Nasal cavity respiratory epithelium epithelial cell of viscerocranial mucosa (primary cell): ENCODE data around the gene SPATA20. TPM values are rescaled to one million over a fixed set of nuclear protein-coding genes. Genes with fewer than 3 reads are reported as not detected.

Experiments
- total RNA-seq: library from RNA; depleted of rRNA; stranded (reverse); fragments of >200 nt; gene quantifications from 2 replicates; pipeline ENCODE4 v1.2.3, GENCODE V29; 2014

SPATA20 gene
- total RNA-seq = 18.5 and 27.8 TPM in 2 replicates

DNA sequence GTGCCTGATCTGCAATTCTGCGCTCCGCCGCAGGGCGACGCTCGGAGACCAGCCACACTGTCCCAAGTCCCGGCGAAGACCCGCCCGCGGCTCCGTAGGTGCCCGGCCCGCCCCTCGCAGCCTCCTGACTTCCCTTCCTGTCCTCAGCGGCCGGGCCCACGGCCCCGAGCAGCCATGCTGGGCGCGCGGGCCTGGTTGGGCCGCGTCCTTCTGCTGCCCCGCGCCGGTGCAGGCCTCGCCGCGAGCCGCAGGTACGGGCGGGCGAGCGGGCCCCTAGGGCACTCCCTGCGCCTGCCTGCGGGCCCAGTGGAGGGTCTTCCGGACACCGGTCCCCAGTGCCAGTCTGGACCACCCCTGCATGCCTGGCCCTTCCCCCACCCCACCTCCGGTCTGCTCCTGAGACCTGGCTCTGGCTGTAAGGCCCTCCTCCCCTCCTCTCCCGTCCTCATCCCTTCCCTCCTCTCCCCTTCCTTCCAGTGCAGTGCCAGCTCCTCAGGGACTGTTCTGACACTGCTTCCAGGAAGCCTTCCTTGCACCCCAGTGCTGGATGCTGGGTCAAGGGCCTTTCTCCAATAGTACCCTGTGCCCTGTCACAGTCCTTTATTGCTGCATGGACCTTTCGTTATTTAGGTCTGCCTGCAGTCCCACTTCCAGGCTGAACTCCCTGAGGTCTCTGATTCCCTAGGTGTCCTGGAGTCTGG is at the start of gene SPATA20:
TSS of gene SPATA20 (plus strand) at position 140 of the 701 bp plus-strand sequence. CDS start at position 175, 35 bp downstream.

DNA sequence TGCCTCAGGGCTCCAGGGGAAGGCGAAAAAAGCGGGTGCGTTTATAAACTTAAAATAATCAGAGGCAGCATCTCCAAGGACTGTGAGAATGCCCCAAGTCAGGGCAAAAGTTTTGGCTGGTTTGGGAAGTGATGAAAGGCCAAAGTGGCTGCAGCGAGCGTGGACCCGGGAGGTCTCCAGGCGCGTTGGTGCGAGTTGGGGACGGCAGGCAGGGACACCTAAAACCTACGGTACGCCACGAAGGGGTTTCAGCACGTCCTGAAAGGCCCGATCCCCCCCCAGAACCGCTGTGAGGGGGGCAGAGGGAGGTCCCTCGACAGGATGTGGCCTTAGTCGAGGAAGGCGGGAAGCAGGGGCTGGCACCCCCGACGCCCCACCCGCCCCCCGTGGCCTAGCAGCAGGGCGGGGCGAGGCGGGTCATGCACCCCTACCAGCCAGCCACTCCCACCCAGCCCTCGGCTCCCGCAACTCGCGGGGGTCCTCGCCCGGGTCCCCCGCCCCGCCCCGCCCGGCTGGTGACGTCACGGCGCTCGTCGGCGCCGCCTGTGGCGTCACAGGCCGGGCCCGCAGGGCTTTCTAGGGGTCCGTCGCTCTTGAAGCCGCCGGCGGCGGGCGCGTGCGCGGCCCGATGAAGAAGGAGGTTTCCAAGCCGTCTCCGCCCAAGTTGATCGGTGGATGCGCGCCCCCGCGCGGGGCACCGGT is 39.0 kb upstream of the SPATA20 start, which contains the start of gene MYCBPAP:
TSS of gene MYCBPAP (plus strand) at position 569 of the 702 bp plus-strand sequence. CDS start 236 bp downstream, outside the sequence.

DNA sequence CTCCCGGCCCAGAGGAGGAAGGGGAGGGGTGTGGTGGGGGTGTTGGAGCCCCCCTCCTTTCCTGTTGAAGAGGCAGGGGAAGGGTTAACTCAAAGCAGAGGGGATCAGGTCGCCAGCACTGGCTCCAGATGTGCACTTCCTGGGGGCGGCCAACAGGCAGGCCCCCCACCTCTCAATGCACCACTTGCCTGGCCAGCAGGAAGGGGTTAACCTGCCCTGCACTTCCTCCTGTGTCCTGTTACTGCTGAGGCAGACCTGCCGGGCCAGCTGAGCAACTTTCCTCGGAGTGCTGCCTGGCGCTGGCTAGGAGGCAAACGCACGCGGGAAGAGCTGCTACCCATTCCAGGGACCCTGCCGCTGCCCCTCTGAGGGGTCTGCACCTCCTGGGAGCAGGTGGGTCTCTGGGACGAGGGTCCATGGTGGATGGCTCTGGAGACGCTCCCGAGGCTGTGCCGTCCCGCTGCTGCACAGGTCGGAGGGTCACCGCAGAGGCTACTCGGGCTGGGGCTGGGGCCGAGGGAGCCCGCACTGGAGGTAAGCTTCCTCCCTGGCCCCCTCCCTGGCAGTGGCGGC is 14.4 kb upstream of the SPATA20 start, which contains the start of gene EPN3:
TSS of gene EPN3 (plus strand) at position 284 of the 573 bp plus-strand sequence. CDS start 3,822 bp downstream, outside the sequence.

DNA sequence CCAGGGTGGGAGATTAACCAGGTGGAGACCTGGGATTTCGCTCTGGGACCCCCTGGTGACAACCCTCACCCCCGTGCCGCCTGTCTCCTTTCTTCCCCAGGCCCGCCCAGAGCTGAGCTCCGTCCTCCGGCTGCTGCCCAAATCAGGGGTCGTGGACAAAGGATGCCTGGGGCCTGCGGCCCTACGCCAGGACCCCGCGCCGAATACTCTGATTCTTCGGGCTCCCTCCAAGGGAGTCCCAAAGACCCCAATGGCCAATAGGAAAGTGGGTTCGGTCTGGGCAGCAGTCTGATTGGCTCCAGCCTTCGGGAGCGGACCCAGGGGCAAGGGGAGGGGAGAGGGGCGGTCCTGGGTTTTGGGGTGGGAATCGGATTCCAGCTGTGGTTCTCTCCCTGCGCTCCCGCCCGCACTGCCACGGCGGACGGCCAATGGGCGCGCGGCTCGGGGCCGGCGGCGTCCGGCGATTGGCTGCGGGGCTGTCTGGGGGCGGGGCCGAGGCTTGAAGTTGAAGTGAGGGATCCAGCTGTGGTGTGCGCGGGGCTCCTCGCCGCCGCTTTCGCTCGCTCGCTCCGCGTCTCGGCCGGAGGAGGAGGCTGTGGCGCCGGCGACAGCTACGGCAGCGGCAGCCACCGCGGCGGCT is 13.3 kb downstream of the SPATA20 start, which contains the start of gene CACNA1G:
TSS of gene CACNA1G (plus strand) at position 531 of the 640 bp plus-strand sequence. CDS start 745 bp downstream, outside the sequence.

Other genes with a start within 250 kb of the SPATA20 start
- gene XYLT2, start 201.0 kb upstream of the SPATA20 start, total RNA-seq = 27.0 and 48.4 TPM in 2 replicates
- gene MRPL27, start 174.0 kb upstream of the SPATA20 start, total RNA-seq = 36.1 and 78.3 TPM in 2 replicates
- 0.14 and 0.68 TPM in 2 replicates for gene EME1, start 173.9 kb upstream of the SPATA20 start, total RNA-seq
- 210 and 309 TPM in 2 replicates for gene LRRC59, start 149.7 kb upstream of the SPATA20 start, total RNA-seq
- 14.4 and 37.2 TPM in 2 replicates for gene ACSF2, start 121.0 kb upstream of the SPATA20 start, total RNA-seq
- not detected in 2 replicates for gene CHAD, start 78.3 kb upstream of the SPATA20 start, total RNA-seq
- gene RSAD1, start 68.3 kb upstream of the SPATA20 start, total RNA-seq = 12.1 and 21.2 TPM in 2 replicates
- gene MYCBPAP, start 38.7 kb upstream of the SPATA20 start, total RNA-seq = under 0.01 and 0.28 TPM in 2 replicates
- gene EPN3, start 14.4 kb upstream of the SPATA20 start, total RNA-seq = 4.1 and 20.9 TPM in 2 replicates
- gene CACNA1G, start 13.5 kb downstream of the SPATA20 start, total RNA-seq = not detected in 2 replicates
- gene ABCC3, start 87.7 kb downstream of the SPATA20 start, total RNA-seq = 18.1 and 27.3 TPM in 2 replicates
- gene ANKRD40, start 160.7 kb downstream of the SPATA20 start, total RNA-seq = 29.7 and 30.0 TPM in 2 replicates
- gene LUC7L3, start 172.4 kb downstream of the SPATA20 start, total RNA-seq = 17.1 and 28.7 TPM in 2 replicates
- gene ANKRD40CL, start 220.3 kb downstream of the SPATA20 start, total RNA-seq = not detected in 2 replicates